Measurements from ENCODE around the gene JARID2. TPM values are rescaled to one million over a fixed set of nuclear protein-coding genes. Genes with fewer than 3 reads are reported as not detected.

The JARID2 gene
- total and polyA plus RNA-seq, 8 donors, result 2.4 to 6.7 (median 3.7) TPM

DNA sequence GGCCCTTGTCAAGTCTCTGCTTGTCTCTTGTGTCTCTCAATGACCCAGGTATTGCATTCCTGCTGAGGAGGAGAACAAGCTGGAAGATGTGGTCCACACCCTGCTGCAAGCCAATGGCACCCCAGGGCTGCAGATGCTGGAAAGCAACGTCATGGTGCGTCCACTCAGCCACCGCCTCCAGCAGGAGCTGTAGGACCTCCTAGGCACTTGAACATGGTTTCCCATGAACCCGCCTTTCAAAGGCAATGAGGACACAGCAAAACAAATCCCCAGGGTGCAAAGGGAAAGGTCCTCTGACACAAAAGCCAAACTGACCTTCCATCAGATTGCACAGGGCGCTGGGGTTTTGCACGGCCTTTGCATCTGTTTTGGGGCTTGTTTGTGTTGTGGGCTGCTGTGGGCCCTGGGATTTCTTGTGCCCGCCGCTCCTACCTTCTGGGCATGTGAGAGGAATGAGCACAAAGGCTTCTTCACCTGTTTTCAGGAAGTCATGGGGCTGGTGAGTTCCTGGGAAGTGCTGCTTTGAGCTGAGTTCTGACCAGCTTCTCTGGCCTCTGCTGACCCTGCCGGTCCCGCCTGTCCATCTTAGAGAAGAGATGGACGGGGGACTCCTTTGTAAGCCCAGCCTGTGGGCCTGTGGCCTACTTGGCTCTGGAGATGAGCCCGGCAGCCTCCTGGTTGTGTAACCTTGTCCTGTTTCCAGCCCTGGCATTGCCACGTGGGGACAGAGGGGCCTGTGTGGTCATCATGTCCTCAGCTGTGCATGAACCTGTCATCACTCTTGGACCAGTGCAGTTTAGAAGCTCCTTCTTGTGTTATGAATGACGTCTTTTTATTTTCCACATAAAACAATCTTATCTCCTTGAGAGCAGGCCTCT is 265.6 kb downstream of the JARID2 start:
- H3K36me3 ChIP-seq, result peaks cover 0 to 26% (median 5%) of the 10 kb centered on the region in 3 donors
- no peak for DNase-seq
- intact Hi-C loops (cut with DNase I), result no loop called here
- no peak overlapping the region for H3K27ac ChIP-seq
- H3K4me1 ChIP-seq, result no peaks in the 10 kb centered on the region
- no peak for FAIRE-seq
- H3K9me3 ChIP-seq, result no peaks in the 10 kb centered on the region
- no peaks in the 10 kb centered on the region for H3K27me3 ChIP-seq
- H3K4me3 ChIP-seq, result no peak overlapping the region
- 89 to 90% methylated on average over 14 of the region's 14 CpGs for WGBS, 2 donors
- ATAC-seq, result no peak
- TF ChIP-seq, protein P1, sequence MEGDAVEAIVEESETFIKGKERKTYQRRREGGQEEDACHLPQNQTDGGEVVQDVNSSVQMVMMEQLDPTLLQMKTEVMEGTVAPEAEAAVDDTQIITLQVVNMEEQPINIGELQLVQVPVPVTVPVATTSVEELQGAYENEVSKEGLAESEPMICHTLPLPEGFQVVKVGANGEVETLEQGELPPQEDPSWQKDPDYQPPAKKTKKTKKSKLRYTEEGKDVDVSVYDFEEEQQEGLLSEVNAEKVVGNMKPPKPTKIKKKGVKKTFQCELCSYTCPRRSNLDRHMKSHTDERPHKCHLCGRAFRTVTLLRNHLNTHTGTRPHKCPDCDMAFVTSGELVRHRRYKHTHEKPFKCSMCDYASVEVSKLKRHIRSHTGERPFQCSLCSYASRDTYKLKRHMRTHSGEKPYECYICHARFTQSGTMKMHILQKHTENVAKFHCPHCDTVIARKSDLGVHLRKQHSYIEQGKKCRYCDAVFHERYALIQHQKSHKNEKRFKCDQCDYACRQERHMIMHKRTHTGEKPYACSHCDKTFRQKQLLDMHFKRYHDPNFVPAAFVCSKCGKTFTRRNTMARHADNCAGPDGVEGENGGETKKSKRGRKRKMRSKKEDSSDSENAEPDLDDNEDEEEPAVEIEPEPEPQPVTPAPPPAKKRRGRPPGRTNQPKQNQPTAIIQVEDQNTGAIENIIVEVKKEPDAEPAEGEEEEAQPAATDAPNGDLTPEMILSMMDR (IDR thresholded peaks at IDR 0.05), result no peak

DNA sequence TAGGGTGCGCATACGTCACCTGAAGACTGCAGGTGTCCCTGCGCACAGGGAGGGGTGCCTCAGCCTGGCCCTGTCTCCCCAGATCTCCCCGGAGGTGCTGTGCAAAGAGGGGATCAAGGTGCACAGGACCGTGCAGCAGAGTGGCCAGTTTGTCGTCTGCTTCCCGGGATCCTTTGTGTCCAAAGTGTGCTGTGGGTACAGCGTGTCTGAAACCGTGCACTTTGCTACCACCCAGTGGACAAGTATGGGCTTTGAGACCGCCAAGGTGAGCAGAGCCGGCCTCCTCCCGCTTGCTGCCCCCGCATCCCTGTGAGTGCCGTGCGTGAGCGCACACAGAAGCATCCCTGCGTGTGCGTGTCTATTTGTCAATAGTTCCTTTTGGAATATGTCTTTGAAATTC is 266.3 kb downstream of the JARID2 start:
- DNase-seq, result no peak
- intact Hi-C loops (cut with DNase I), result no loop called here
- Histone ChIP-seq H3K27me3 (no peaks in the 10 kb centered on the region), H3K4me3 (no peak overlapping the region), H3K36me3 (peaks cover 0 to 26% (median 5%) of the 10 kb centered on the region in 3 donors), H3K9me3 (no peaks in the 10 kb centered on the region), H3K27ac (no peak overlapping the region), H3K4me1 (no peaks in the 10 kb centered on the region)
- no peak for FAIRE-seq
- TF ChIP-seq, protein P1 (IDR thresholded peaks at IDR 0.05), result no peak
- peak in 1 of 4 donors; percentile 24 for ATAC-seq
- 94 to 97% methylated on average over 18 of the region's 18 CpGs for WGBS, 2 donors

DNA sequence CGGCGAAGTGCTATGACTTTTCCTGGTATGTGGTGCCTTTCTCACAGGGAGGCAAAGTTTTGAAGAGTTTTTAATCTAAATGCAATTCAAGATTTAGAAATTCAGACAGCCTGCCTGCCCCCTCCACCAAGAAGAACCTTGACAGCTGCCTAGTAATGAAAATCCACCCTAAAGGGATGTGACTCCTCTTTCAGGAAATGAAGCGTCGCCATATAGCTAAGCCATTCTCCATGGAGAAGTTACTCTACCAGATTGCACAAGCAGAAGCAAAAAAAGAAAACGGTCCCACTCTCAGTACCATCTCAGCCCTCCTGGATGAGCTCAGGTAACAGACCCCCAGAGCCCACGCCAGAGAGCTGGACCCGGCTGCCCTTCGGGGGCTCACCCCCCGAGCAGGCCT is 266.9 kb downstream of the JARID2 start:
- Histone ChIP-seq H3K27me3 (no peaks in the 10 kb centered on the region), H3K36me3 (peaks cover 0 to 32% (median 5%) of the 10 kb centered on the region in 3 donors), H3K4me1 (no peaks in the 10 kb centered on the region), H3K4me3 (no peak overlapping the region), H3K27ac (no peak overlapping the region), H3K9me3 (no peaks in the 10 kb centered on the region)
- FAIRE-seq (no peak), DNase-seq (no peak), ATAC-seq (no peak)
- TF ChIP-seq, protein P1 (IDR thresholded peaks at IDR 0.05), result no peak
- WGBS, 2 donors, result 89 to 93% methylated on average over 9 of the region's 9 CpGs
- intact Hi-C loops (cut with DNase I), result no loop called here

DNA sequence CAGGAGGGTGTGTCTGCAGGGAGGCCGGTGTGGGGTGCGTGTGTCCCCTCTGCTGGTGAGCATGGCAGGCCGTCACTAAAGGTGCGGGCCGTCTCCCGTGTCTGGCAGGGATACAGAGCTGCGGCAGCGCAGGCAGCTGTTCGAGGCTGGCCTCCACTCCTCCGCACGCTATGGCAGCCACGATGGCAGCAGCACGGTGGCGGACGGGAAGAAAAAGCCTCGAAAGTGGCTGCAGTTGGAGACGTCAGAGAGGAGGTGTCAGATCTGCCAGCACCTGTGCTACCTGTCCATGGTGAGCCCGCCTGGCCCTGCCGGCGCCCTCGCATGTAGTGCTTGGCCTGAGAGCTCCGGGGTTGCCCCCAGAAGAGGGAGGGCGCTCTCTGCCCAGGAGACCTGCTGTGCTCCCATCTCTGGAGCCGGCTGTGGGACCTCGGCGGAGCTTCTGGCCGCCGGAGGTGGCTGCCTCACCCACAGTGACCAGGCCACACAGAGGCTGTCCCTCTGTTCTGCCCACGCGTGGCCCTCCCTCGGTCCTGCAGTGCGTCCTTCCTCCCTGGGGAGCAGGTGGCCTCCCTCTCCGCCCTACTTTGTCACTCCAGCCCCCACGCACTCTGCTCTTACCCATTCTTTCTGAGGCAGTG is 267.4 kb downstream of the JARID2 start:
- TF ChIP-seq, protein P1 (IDR thresholded peaks at IDR 0.05), result no peak
- no peaks in the 10 kb centered on the region for H3K4me1 ChIP-seq
- no peaks in the 10 kb centered on the region for H3K9me3 ChIP-seq
- no peak for DNase-seq
- H3K27me3 ChIP-seq, result no peaks in the 10 kb centered on the region
- intact Hi-C loops (cut with DNase I), result no loop called here
- ATAC-seq, result no peak
- FAIRE-seq, result no peak
- H3K27ac ChIP-seq, result no peak overlapping the region
- peaks cover 0 to 38% (median 5%) of the 10 kb centered on the region in 3 donors for H3K36me3 ChIP-seq
- 90 to 94% methylated on average over 29 to 34 of the region's 34 CpGs for WGBS, 2 donors
- no peak overlapping the region for H3K4me3 ChIP-seq

Measured in pancreas (tissue), 10 donors.